ENCODE results near the gene NWD2.
"Not testable (repeated sequence)": the region's sequence is repeated elsewhere in the genome, so short reads cannot be mapped to it uniquely, and the experiment has no call there.

NWD2 gene, protein sequence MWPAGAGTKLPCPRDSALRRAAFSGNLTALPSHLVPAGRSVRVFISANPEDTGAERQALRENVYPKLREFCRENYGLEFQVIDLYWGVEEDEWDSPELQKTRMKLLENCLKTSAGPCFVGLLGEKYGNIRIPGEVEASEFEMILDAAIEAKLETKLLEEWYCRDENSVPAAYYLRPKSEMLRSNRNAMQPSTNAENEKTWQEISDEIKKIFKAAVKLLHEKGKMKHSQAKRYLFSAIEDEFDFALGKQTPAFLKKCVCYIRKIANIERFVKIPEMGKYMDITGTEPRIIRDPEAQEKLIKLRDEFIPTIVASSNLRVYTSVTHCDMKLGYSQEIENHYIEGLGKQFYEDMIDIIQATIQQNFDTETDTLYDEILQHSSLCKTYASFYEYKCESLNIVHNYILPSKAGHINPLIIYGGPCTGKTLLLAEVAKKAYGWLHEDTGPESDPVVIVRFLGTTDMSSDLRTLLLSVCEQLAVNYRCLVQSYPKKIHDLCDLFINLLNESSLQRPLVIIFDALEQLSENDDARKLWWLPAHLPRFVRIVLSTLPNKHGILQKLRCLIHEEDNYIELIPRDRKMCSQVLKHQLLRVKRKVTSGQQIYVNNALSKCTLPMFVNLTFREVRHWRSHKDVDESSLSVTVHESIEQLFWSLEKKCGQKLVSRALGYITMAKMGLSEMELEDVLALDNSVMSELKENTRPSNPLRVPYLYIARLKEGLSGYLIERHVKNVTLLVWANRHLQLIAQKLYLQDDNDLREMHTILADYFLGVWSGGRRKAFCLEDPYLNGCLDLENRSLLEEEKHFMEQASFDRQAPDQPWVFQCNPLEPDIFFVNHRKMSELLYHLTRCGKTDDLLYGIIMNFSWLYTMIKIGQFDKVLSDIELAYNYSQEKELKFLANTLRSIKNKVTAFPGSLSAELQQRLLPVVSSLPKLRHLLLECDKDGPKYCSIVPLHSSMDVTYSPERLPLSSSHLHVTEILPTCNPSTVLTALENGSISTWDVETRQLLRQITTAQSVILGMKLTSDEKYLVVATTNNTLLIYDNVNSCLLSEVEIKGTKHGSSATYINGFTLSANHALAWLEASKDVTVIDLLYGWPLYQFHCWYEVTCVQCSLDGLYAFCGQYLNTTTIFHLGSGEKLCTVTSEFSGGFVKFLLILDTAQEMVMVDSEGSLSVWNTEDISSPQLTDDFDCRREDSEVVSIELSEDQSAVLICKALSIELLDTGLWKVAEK (N-terminal part only)

DNA sequence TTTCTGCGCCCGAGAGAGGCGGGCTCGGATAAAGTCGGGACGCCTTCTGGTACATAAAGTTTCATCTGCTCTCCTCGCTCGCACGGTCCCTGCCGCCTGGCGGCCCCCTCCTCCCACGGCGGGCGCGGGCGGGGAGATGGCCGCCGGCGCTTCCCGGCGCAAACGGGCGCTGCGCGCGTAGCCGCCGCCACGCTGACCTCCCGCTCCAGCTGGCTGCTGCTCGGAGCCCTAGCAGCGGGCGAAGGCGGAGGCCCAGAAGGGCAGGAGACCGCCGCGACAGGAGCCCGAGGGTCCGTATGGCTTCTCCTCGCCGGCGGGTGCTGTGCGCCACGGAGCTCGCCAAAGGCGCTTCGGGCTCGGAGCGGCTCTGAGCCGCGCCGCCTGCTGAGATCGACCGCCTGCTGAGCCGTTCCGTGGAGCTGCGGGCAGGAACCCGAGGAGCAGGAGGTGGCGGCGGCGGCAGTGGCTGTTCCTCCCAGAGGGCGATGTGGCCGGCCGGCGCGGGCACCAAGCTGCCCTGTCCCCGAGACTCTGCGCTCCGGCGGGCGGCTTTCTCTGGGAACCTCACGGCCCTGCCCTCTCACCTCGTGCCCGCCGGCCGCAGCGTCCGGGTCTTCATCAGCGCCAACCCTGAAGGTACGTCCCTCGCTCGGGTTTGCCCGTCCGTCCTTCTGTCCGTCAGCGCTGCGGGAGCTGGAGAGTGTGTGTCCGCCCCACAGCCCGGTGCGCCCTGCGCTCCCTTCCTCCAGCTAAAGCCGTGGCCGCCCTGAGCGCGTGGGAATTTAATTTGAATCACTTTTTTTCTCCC is at the start of gene NWD2:
NWD2 (plus strand) TSS at position 161 of the 808 bp plus-strand sequence; CDS start at position 486, 325 bp downstream.
- in situ Hi-C loops (cut with MboI; ENCODE audit: low sequenced_read_pairs): no loop called here

DNA sequence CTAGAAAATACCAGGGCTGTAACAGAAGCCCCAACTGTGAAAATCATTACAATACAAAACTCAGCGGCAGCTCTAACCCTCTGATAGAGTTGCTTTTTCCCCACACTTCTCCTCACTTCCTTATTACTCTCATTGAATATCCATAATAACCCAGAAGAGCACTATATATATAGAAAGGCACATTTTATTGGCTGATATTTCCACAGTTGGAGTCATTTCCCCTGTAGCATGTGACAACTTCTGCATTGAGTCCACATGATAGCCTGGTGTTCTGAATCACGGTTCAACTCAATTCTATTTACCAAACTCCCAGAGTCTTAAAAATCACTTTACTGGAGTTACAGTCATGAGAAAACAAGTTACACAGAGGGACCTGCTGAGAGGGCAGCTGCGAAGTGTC is 46.6 kb upstream of the NWD2 start:
- in situ Hi-C loops (cut with MboI; ENCODE audit: low sequenced_read_pairs): no loop called here

DNA sequence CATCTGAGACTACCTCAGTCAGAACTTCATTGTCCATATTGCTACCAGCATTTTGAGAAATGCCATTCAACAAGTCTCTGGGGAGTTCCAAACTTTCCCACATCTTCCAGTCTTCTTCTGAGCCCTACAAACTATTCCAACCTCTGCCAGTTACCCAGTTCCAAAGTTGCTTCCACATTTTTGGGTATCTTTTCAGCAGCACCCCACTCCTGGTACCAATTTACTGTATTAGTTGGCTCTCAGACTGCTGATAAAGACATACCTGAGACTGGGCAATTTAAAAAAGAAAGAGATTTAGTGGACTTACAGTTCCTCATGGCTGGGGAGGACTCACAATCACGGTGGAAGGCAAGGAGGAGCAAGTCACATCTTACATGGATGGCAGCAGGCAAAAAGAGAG is 39.8 kb upstream of the NWD2 start:
- in situ Hi-C loops (cut with MboI; ENCODE audit: low sequenced_read_pairs): not testable (repeated sequence)

DNA sequence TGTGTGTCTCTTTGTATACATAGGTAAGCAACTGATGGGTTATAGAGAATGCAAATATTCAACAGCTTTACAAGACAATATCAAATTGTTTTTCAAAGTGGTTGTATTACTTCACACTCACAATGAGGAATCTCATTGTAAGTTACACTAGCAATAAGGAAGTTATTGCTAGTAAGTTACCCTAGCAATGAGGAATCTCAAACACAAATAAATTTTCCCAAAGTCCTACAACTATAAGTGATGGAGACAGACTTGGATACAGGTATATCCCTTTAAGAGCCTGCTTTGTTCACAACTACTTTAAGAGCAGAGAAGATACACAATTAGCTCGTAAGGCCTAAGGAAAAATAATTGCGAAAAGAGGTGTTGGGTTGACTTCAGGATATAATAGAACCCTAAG is 28.3 kb upstream of the NWD2 start:
- in situ Hi-C loops (cut with MboI; ENCODE audit: low sequenced_read_pairs): no loop called here

DNA sequence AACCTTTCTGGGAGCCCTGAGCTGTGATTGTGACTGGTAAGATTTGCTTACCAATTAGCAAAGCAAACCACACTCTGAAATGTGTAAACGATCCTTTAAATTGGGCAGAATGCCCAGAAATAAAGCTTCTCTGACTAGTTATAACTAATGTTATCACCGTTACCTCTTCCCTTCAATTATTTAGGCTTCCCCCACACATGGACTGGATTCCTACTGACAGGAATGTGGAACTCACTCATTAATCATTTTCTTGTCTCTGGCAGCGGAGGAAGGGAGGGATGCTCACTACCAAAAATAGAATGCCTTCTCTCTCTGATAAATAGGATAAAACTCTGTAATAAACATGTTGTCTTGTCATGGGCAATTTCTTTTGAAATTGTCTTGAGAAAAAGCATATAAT is 25.3 kb upstream of the NWD2 start:
- in situ Hi-C loops (cut with MboI; ENCODE audit: low sequenced_read_pairs): no loop called here

DNA sequence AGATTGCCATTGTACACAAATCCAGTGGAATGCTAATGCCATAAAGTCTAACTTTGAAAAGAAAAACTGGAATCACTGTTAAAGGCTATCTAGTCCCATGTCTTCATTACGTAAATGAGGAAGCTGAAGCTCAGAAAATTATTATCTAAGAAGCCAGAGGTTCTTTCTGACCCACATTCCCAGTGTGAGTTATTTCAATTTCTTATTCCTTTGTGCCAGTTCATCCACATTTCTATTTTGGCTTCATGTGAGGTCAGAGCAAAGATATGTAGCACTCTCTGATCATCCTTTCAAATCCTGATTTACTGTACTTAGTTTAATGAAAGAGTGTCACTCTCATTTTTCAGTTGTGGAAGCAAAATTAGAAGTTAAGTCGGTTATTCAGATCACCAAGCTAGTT is 24.6 kb upstream of the NWD2 start:
- in situ Hi-C loops (cut with MboI; ENCODE audit: low sequenced_read_pairs): no loop called here

DNA sequence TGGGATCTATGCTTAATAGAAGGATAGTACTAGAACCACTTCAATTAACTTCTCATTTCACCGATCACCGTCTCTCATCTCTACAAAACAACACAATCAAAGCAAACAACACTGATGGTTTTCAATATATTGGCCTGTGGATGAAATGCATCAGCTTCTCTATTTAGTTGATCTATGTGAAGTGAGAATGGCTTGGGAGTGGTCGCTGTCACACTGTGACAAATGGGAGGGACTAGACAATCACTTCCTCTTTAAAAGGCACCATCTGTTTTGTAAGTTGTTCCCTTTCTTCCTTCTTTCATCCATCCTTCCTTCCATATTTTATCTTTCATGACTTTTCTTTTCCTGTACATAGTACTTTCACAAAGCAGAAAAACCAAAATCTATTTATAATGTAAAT is 23.9 kb upstream of the NWD2 start:
- in situ Hi-C loops (cut with MboI; ENCODE audit: low sequenced_read_pairs): no loop called here

DNA sequence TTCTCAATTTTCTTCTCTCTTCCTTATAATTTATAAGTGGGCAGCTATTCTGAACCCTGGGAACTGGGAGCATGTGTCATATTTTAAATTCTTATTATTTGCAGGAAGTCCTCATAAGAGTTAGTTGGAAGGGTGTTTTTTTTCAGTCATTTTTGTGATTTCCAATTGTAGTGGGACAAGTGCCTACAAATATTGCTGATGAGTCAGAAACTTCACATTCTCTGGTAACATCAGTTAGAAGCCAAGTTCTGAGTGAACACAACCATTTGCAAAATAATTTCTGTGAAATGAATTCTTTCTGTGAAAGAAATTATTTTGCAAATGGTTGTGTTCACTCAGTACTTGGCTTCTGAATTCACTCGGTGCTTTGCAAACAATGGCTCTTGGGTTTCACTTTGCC is 20.8 kb upstream of the NWD2 start:
- in situ Hi-C loops (cut with MboI; ENCODE audit: low sequenced_read_pairs): no loop called here

DNA sequence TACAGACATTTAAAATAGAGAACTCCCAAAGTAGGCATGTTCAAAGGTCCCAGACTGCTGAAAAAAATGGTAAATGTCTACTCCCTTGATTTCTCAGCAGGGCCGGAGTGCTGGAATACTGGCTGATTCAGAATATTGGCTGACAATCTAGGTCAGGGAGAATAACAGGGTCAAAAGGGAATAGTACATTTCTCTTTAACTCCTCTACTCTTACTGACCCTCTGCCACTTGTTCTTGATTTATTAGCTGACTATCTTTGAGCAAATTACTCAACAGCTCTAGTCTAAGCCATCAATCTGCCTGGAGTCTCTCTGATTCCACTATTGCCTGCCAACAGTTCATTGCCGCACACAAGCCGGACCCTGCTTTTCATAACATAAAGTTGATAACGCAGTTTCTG is 19.7 kb upstream of the NWD2 start:
- in situ Hi-C loops (cut with MboI; ENCODE audit: low sequenced_read_pairs): no loop called here

DNA sequence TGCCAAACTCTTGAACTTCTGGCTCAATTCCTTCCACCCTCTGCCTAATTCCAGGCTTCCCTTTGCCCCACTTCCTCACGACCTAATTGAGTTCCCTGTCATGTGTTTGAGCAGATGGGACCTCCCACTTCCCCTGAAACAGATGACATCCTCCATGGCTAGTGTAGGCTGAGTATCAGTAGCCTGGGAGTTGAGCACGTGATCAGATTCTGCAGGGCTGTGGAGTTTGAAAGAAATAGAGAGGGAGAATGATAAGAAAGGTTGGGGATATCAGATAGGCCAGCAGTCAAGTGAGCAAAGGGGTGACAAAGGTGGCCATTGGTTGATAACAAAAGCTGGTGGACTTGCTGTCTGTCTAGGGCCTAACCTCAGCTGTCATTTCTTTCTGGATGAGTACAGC is 18.8 kb upstream of the NWD2 start:
- in situ Hi-C loops (cut with MboI; ENCODE audit: low sequenced_read_pairs): no loop called here

DNA sequence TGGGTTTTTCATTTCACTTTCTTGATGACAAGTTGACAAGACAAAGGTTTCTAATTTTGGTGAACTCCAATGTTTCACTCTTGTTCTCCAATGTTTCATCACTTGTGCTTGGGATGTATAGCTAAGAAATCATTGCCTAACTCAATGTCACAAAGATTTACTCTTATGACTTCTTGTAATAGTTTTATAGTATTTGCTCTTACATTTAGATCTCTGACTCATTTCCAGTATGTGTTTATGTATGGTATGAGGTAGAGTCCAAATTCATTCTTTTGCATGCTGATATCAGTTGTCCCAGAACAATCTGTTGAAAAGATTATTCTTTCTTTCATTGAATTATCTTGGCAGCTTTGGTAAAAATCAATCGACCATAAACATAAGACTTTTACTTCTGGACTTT is 12.2 kb upstream of the NWD2 start:
- in situ Hi-C loops (cut with MboI; ENCODE audit: low sequenced_read_pairs): no loop called here

DNA sequence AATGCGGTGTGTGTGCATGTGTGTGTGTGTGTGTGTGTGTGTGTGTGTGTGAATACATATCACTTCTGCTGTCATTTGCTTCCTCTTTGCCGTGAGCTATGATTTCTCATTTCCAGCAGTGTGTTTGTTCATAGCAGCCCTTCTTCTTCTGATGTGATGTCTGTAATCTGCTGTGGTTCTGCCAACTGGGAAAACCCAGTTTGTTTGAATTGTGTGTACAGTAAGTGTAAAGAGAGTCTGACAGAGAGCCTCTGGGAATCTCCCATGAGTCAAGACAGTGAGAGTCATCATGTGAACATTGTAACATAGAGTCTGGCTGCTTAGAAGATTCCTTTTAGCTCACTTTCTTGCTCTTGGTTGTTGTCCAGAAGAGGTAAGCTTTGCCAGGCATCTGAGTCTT is 8.4 kb upstream of the NWD2 start:
- in situ Hi-C loops (cut with MboI; ENCODE audit: low sequenced_read_pairs): no loop called here

DNA sequence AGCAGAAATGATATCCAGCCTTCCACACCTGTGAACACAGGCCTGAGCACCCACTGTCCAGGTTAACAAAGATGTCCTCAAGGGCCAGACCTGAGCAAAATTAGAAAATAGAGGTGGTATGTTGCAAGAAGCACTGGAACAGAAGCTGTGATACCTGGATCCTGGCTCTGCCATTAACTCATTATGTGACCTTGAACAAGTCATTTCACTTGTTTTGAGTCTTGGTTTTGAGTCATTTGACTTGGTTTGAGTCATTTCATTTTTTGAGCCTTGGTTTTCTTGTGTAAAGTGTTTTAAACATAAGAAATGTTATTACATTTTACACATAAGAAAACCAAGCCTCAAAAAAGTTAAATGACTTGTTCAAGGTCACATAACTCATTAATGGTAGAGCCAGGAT is 2.9 kb upstream of the NWD2 start:
- in situ Hi-C loops (cut with MboI; ENCODE audit: low sequenced_read_pairs): no loop called here

DNA sequence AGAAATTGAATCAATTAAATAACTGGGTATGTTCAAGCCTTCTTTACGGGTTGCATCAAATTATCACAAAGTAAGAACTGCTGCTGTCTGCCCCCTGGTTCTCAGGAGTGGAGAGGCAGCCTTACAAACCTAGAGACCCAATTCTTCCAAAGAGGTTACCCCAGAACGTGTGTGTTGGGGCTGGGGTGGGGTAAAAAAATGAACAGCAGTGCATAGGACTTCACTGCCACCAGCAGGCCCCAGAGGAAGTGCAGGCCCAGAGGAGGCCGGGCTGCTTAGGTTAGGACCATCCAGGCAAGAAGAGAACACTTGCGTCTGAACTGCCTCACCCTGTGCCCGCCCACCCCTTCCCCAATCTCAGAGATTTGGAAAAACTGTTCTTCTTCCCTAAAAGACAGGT is 1.5 kb upstream of the NWD2 start:
- in situ Hi-C loops (cut with MboI; ENCODE audit: low sequenced_read_pairs): no loop called here

DNA sequence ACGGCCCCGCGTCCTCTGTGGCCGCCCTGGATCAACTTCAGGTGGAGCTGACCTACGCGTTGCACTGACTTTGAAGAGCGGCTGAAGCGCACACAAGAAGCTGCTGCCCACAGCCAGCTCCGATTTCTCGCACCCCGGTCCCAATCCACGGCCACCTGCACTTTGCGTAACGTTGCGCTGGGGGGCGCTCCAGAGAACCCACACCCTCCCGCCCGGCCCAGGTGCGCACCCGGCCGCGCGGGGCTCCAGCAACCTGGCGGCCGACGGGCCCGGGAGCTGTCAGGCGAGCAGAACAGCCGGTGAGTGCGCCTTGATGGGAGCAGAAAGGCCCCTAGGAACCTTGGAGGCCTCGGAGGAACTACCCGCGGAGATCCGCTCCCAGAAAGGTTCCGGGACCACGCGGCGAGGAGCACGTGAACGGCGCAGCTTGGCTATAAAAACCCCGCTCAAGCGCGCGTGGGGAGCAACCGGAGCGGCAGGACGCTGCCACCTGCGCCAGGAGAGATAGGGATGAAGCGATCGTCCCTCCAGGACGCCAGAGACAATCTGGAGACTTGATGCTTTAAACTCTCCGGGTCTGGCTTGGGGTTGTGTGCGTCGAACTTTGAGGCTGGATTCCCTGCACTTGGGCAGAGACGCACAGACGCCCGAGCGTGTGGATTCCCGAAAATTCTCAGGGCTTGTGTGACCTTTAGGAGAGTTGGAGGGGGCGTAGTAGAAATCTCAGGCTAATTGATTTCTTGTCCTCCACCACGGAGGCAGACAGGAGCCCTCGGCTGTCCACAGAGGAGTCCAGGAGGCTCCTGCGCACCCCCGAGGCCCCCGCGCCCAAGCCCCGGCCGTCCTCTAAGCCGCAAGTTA is 591 bp upstream of the NWD2 start:
- in situ Hi-C loops (cut with MboI; ENCODE audit: low sequenced_read_pairs): no loop called here

DNA sequence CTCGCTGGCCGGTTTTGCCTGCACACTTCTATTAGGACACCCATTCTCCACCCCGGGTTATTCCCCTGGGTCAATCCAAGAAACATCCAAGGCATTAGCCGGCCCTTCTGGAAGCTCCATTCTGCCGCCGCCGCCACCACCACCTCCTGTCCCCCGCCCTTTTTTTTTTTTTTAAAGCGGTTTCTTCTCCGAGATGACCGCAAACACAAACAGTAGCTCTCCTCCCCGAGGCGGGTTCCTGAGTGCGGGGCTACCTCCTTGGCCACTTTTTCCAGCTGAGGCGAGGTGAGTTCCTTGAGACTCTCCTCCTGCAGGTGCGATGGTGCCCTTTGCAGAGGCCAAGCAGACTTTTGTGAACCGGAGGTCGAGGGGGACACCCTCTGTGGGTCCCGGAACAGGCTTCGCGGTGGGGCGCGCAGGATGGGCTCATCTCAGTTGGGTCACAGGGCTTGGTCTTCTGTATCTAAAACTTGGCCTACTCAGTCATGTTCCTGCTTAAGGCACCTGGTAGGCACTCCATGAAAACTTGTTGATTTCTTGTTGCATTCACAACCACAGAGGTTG is 930 bp downstream of the NWD2 start:
- in situ Hi-C loops (cut with MboI; ENCODE audit: low sequenced_read_pairs): no loop called here

DNA sequence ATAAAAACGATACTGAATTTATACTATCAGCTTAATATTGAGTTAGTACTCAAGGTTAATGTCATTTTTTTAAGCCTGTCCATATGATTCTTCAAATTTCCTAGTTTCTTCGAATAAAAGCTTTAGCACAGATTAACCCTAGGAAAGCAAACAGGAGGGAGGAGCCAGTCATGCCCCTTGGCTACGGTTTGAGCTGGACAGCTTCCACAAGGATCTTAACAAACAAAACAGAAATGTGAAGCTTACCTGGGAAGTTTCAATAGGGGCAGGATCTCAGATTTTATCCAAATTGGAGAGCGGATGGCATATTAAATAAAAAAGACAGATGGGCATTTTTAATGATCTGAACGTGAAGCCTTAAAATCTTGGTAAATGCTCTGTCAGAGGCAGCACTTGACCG is 2.3 kb downstream of the NWD2 start:
- in situ Hi-C loops (cut with MboI; ENCODE audit: low sequenced_read_pairs): no loop called here

DNA sequence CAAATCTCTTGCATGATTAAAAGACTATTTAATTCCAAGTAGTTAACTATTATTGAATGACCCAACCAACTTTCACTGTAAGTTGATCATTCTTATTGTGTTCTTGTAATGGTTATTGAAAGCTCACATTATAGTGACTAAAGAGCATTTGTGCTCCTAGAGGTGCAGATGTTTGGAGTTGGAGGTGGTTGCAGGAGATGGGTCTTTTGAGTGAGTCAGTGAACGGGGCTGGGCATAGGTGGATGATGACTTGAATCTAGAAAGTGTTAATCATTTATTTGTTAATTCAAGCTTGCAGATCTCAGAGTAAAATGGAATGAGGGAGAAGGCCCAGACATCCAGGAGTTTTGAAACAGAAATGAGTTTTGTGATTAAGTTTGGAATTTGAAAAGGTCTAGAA is 13.7 kb downstream of the NWD2 start:
- in situ Hi-C loops (cut with MboI; ENCODE audit: low sequenced_read_pairs): no loop called here

DNA sequence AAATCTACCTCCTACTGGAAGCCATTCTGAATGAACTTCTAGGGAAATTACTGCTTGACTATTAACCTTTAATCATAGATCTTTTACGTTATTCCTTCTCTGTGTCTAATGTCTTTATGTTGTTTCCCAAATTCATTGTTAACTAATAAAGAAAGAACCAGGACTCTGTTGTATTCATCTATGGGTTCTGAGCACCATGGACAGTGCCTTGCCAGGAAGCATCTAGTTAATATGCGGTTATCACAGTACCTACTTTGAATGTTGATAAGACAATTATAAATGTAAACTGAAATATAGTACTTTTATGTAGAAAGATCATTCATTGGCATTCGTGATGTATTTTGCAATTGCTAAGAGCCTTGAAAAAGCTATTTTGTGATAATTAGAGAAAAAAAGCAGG is 23.8 kb downstream of the NWD2 start:
- in situ Hi-C loops (cut with MboI; ENCODE audit: low sequenced_read_pairs): no loop called here

Data from HL-60/S4 treated with retinoic acid at 250 ng/mL for 4 days and 3 days (cell line).